ENCODE results near the gene HRH3. TPM values are rescaled to one million over a fixed set of nuclear protein-coding genes. Genes with fewer than 3 reads are reported as not detected.

HRH3 gene
- total RNA-seq, 1 experiment from 2014 or later, result not detected

- intact Hi-C loops (cut with micrococcal nuclease; ENCODE audit: unreplicated experiment), result no loop called here
- BruUV-seq (replicated peaks), result no TSS peak
- no peaks in the 10 kb centered on the region for H3K4me1 Mint-ChIP-seq (ENCODE audit: low read depth, unreplicated experiment)
- H3K9me3 Mint-ChIP-seq (ENCODE audit: unreplicated experiment), result no peaks in the 10 kb centered on the region
- H3K27ac Mint-ChIP-seq (ENCODE audit: unreplicated experiment), result no peak overlapping the region
- peaks cover 63% of the 10 kb centered on the region for H3K36me3 Mint-ChIP-seq (ENCODE audit: insufficient read depth, unreplicated experiment)
- CTCF ChIA-PET, result no interaction called here
- TF ChIP-seq CTCF (IDR thresholded peaks at IDR 0.05; ENCODE audit: insufficient read depth in 1 of 2, low read depth in 1 of 2, low read length in 1 of 2, severe bottlenecking in 1 of 2, unreplicated experiment in 1 of 2), result no peak
- Histone ChIP-seq H3K4me3 (ENCODE audit: low read depth, low read length) (no peak overlapping the region), H3K9me3 (no peaks in the 10 kb centered on the region), H3K4me1 (no peaks in the 10 kb centered on the region), H3K27me3 (replicated peaks; ENCODE audit: control insufficient read depth, insufficient read depth, low read length) (no peaks in the 10 kb centered on the region), H3K36me3 (ENCODE audit: control insufficient read depth, insufficient read depth, low read length) (0 out of 2 replicates have a peak, but pooled peaks cover 6% of the 10 kb centered on the region)
- H3K4me3 Mint-ChIP-seq (ENCODE audit: unreplicated experiment), result no peak overlapping the region
- POLR2A ChIA-PET, result no interaction called here
- H3K27me3 Mint-ChIP-seq (ENCODE audit: insufficient read depth, unreplicated experiment), result no peaks in the 10 kb centered on the region
- no peak for DNase-seq
Observed at GRCh38 chr20:62175711-62176110, 44.4 kb downstream of the HRH3 start.

GRCh38 chr20:62174870-62175624, 45.0 kb downstream of the HRH3 start:
- no peaks in the 10 kb centered on the region for H3K27me3 Mint-ChIP-seq (ENCODE audit: insufficient read depth, unreplicated experiment)
- Histone ChIP-seq H3K4me1 (no peaks in the 10 kb centered on the region), H3K9me3 (no peaks in the 10 kb centered on the region), H3K36me3 (ENCODE audit: control insufficient read depth, insufficient read depth, low read length) (peaks cover 6% of the 10 kb centered on the region; the same call in 1 of the 2 replicates), H3K4me3 (ENCODE audit: low read depth, low read length) (no peak overlapping the region), H3K27me3 (replicated peaks; ENCODE audit: control insufficient read depth, insufficient read depth, low read length) (no peaks in the 10 kb centered on the region)
- DNase-seq, result no peak
- H3K36me3 Mint-ChIP-seq (ENCODE audit: insufficient read depth, unreplicated experiment), result peaks cover 66% of the 10 kb centered on the region
- POLR2A ChIA-PET, result no interaction called here
- CTCF ChIA-PET, result no interaction called here
- no peak overlapping the region for H3K4me3 Mint-ChIP-seq (ENCODE audit: unreplicated experiment)
- no peaks in the 10 kb centered on the region for H3K9me3 Mint-ChIP-seq (ENCODE audit: unreplicated experiment)
- H3K27ac Mint-ChIP-seq (ENCODE audit: unreplicated experiment), result peak overlapping the region; percentile 26
- BruUV-seq (replicated peaks), result no TSS peak
- H3K4me1 Mint-ChIP-seq (ENCODE audit: low read depth, unreplicated experiment), result no peaks in the 10 kb centered on the region
- TF ChIP-seq CTCF (IDR thresholded peaks at IDR 0.05; ENCODE audit: insufficient read depth in 1 of 2, low read depth in 1 of 2, low read length in 1 of 2, severe bottlenecking in 1 of 2, unreplicated experiment in 1 of 2), result no peak
- intact Hi-C loops (cut with micrococcal nuclease; ENCODE audit: unreplicated experiment), result no loop called here

- ChIA-PET CTCF (interaction anchor here (1.3 kb wide), 1 partner anchor 38 kb away, joined by 3 read pairs; no protein-coding TSS in a partner anchor), POLR2A (no interaction called here)
- TF ChIP-seq CTCF (IDR thresholded peaks at IDR 0.05; ENCODE audit: insufficient read depth in 1 of 2, low read depth in 1 of 2, low read length in 1 of 2, severe bottlenecking in 1 of 2, unreplicated experiment in 1 of 2), result no peak
- H3K27ac Mint-ChIP-seq (ENCODE audit: unreplicated experiment), result no peak overlapping the region
- H3K36me3 Mint-ChIP-seq (ENCODE audit: insufficient read depth, unreplicated experiment), result peaks cover 68% of the 10 kb centered on the region
- intact Hi-C loops (cut with micrococcal nuclease; ENCODE audit: unreplicated experiment), result no loop called here
- H3K27me3 Mint-ChIP-seq (ENCODE audit: insufficient read depth, unreplicated experiment), result no peaks in the 10 kb centered on the region
- H3K9me3 Mint-ChIP-seq (ENCODE audit: unreplicated experiment), result no peaks in the 10 kb centered on the region
- H3K4me3 ChIP-seq (ENCODE audit: low read depth, low read length), result no peak overlapping the region
- H3K9me3 ChIP-seq, result no peaks in the 10 kb centered on the region
- no peaks in the 10 kb centered on the region for H3K4me1 ChIP-seq
- peaks cover 8% of the 10 kb centered on the region; the same call in 1 of the 2 replicates for H3K36me3 ChIP-seq (ENCODE audit: control insufficient read depth, insufficient read depth, low read length)
- no peak overlapping the region for H3K4me3 Mint-ChIP-seq (ENCODE audit: unreplicated experiment)
- no TSS peak for BruUV-seq (replicated peaks)
- H3K27me3 ChIP-seq (replicated peaks; ENCODE audit: control insufficient read depth, insufficient read depth, low read length), result no peaks in the 10 kb centered on the region
- no peaks in the 10 kb centered on the region for H3K4me1 Mint-ChIP-seq (ENCODE audit: low read depth, unreplicated experiment)
- no peak for DNase-seq
Observed at GRCh38 chr20:62174021-62174804, 45.9 kb downstream of the HRH3 start.

Measured in Caco-2 (cell line).